ENCODE results near the gene ELFN1. TPM values are rescaled to one million over a fixed set of nuclear protein-coding genes. Genes with fewer than 3 reads are reported as not detected.

The ELFN1 gene
- total and polyA plus RNA-seq, 4 donors: 0.43 to 3.5 (median 3.4) TPM

DNA sequence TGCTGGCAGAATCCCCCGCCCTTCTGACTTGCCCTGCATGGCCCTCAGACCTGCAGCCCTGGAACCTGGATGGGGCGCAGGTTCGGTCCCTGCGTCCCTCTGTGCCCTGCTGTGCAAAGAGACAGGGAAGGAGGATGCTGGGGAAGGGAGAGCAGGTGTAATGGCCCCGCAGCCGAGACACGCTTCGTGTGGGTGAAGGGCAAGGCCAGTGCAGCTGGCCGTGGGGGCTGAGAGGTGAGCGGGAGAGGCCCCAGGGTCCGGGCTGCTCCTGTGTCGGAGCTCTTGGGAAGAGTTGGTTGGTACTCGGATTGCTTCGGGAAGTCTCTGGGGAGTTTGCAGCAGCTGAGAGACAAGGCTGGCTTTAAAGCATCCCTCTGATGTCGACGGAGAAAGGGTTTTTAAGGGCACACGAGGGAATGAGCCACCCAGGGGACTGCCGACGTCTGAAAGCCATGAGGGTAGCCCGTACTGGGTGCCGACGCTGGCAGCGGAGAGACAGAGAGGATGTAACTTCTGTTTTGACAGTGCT lies 6.5 kb downstream of the ELFN1 start:
- H3K9me3 ChIP-seq (ENCODE audit: control insufficient read depth in 4 of 4, low read length in 3 of 4): no peaks in the 10 kb centered on the region
- no peak overlapping the region for H3K4me3 ChIP-seq (ENCODE audit: low read depth in 1 of 3, low read length in 3 of 3)
- DNase-seq (ENCODE audit: low spot score): peak; percentile 20
- H3K4me1 ChIP-seq (ENCODE audit: control insufficient read depth in 4 of 4, insufficient read depth in 4 of 4, low read length in 3 of 4): peaks cover 0 to 11% (median 5%) of the 10 kb centered on the region in 4 donors
- no peak overlapping the region for H3K27ac ChIP-seq (ENCODE audit: low read depth in 1 of 2, low read length in 2 of 2)
- TF ChIP-seq HNF4G (IDR thresholded peaks at IDR 0.05) (no peak), JUND (IDR thresholded peaks at IDR 0.05) (no peak), REST (IDR thresholded peaks at IDR 0.05) (no peak), YY1 (IDR thresholded peaks at IDR 0.05) (no peak), MAX (IDR thresholded peaks at IDR 0.05) (no peak), SP1 (IDR thresholded peaks at IDR 0.05) (no peak), EGR1 (IDR thresholded peaks at IDR 0.05; ENCODE audit: low read depth in 2 of 2) (no peak), FOXA1 (IDR thresholded peaks at IDR 0.05) (no peak), RAD21 (IDR thresholded peaks at IDR 0.05) (no peak), RXRA (IDR thresholded peaks at IDR 0.05) (no peak), CTCF (IDR thresholded peaks at IDR 0.05; ENCODE audit: low read depth, low read length, missing input control) (no peak), TAF1 (conservative IDR thresholded peaks at IDR 0.05) (no peak), GABPA (IDR thresholded peaks at IDR 0.05 in 1 of 2, conservative IDR thresholded peaks at IDR 0.05 in 1 of 2) (no peak), HNF4A (conservative IDR thresholded peaks at IDR 0.05) (no peak)
- peaks cover 0 to 2% (median 0%) of the 10 kb centered on the region in 4 donors for H3K36me3 ChIP-seq (ENCODE audit: control insufficient read depth in 4 of 4, insufficient read depth in 3 of 4, low read depth in 1 of 4, low read length in 3 of 4)
- H3K27me3 ChIP-seq (ENCODE audit: control insufficient read depth in 4 of 4, insufficient read depth in 4 of 4, low read length in 3 of 4): no peaks in the 10 kb centered on the region
- WGBS: 87% methylated on average over 23 of the region's 23 CpGs
- no peak overlapping the region for H3K9ac ChIP-seq (ENCODE audit: low read depth in 1 of 2, low read length in 2 of 2)

- Histone ChIP-seq H3K27ac (ENCODE audit: low read depth in 1 of 2, low read length in 2 of 2) (no peak overlapping the region), H3K4me3 (ENCODE audit: low read depth in 1 of 3, low read length in 3 of 3) (no peak overlapping the region), H3K27me3 (ENCODE audit: control insufficient read depth in 4 of 4, insufficient read depth in 4 of 4, low read length in 3 of 4) (no peaks in the 10 kb centered on the region), H3K9ac (ENCODE audit: low read depth in 1 of 2, low read length in 2 of 2) (no peak overlapping the region), H3K9me3 (ENCODE audit: control insufficient read depth in 4 of 4, low read length in 3 of 4) (no peaks in the 10 kb centered on the region), H3K36me3 (ENCODE audit: control insufficient read depth in 4 of 4, insufficient read depth in 3 of 4, low read depth in 1 of 4, low read length in 3 of 4) (peaks cover 0 to 2% (median 0%) of the 10 kb centered on the region in 4 donors), H3K4me1 (ENCODE audit: control insufficient read depth in 4 of 4, insufficient read depth in 4 of 4, low read length in 3 of 4) (peaks cover 0 to 6% (median 1%) of the 10 kb centered on the region in 4 donors)
- TF ChIP-seq MAX (IDR thresholded peaks at IDR 0.05) (no peak), FOXA1 (IDR thresholded peaks at IDR 0.05) (no peak), JUND (IDR thresholded peaks at IDR 0.05) (no peak), REST (IDR thresholded peaks at IDR 0.05) (no peak), HNF4G (IDR thresholded peaks at IDR 0.05) (no peak), SP1 (IDR thresholded peaks at IDR 0.05) (no peak), RXRA (IDR thresholded peaks at IDR 0.05) (no peak)
- 89% methylated on average over 25 of the region's 25 CpGs for WGBS
- peak; percentile 8 for DNase-seq (ENCODE audit: low spot score)
Measured at GRCh38 chr7:1677206-1678080, 7.4 kb downstream of the ELFN1 start.
